ENCODE results near the gene TMEM219. TPM values are rescaled to one million over a fixed set of nuclear protein-coding genes. Genes with fewer than 3 reads are reported as not detected.

The TMEM219 gene, protein sequence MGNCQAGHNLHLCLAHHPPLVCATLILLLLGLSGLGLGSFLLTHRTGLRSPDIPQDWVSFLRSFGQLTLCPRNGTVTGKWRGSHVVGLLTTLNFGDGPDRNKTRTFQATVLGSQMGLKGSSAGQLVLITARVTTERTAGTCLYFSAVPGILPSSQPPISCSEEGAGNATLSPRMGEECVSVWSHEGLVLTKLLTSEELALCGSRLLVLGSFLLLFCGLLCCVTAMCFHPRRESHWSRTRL
- 76.7 TPM for total RNA-seq
- 100 to 1,000 TPM; 193 to 261 (median 221) TPM for polyA plus RNA-seq

DNA sequence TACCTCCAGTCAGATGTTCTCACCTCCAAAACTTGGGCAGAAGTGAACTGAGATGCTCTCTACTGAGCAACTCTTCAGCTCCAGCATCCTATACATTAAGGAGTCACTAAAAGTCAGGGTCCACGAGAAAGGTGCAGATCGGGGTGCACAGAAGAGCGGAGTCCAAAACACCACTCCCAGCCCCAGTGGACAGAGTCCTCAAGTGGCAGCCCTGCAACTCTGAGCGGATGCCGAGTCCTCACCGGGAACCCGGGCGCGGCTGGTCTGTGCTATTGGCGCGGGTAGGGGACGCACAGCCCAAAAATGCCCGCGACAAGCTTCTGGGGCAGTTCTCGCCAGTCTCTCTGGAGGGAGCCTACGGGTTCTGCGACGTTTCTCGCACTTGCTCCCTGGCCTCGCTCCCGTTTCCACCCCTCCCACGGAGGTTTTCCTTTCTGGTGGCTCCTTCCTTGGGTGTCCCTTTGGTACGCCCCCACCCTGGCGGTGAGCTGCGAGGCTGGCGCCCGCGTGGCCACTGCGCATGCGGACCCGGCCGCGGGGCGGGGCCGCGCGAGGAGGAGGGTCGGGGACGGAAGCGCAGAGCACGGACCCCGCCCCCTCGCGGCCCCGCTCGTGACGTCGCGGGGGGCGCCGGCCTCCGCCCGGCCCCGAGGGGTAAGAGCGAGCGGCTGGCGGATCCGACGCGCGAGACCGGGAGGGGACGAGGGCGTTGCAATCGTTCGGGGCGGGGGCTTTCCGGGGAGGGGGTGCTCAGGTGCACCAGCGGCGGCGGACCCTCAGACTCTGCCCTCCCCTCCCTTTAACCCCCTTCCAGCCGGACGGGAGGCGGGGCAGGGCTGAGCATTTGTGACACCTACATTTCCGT lies at the start of gene TMEM219:
Gene TMEM219, plus strand, starts transcription at position 601 of the 865 bp plus-strand sequence. CDS start 1,065 bp downstream, outside the sequence.
- Mint-ChIP-seq H3K36me3 (no peaks in the 10 kb centered on the region), H3K9me3 (no peaks in the 10 kb centered on the region), H3K27ac (peak within 1 kb of the TSS; percentile 77 to 97 (median 94)), H3K4me1 (peaks cover 9 to 30% (median 25%) of the 10 kb centered on the region in 4 donors), H3K27me3 (peaks cover 4% of the 10 kb centered on the region), H3K4me3 (peak within 1 kb of the TSS; percentile 91 to 96 (median 92))
- Histone ChIP-seq H3K36me3 (ENCODE audit: control insufficient read depth, insufficient read depth, low read length) (no peaks in the 10 kb centered on the region), H3K4me1 (ENCODE audit: control insufficient read depth, insufficient read depth, low read length, poor library complexity, severe bottlenecking) (peaks cover 23% of the 10 kb centered on the region), H3K27me3 (ENCODE audit: control insufficient read depth, insufficient read depth, low read length) (no peaks in the 10 kb centered on the region), H3K4me3 (ENCODE audit: low read depth, low read length) (peak within 1 kb of the TSS; percentile 94), H3K9me3 (ENCODE audit: control insufficient read depth in 2 of 2, low read length in 2 of 2) (no peaks in the 10 kb centered on the region), H3K27ac (ENCODE audit: insufficient read depth, low read length, poor library complexity, severe bottlenecking) (peak within 1 kb of the TSS; percentile 91)
- ATAC-seq (ENCODE audit: low read depth in 2 of 2) (peak; percentile 89 to 90), DNase-seq (peak; percentile 91 to 95 (median 93))

DNA sequence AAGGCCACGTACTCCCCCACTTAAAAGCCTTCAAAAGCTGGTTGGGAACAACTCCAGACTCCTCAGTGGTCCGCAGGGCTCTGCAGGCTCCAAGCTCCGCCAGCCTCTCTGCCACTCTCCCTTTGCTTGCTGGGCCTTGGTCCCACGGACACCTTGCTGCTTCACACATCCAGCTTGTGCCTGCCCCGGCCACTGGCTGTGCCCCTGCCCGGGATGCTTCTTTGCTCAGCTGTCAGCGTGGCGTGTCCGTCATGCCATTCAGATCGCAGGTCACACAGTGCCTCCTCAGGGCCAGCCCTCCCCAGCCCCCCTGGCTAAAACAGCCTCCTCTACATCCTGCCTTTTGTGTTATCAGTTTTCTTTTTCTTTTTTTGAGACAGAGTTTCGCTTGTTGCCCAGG lies 49.8 kb upstream of the TMEM219 start:
- peaks cover 0 to 9% (median 2%) of the 10 kb centered on the region in 4 donors for H3K4me1 Mint-ChIP-seq
- no peak overlapping the region for H3K4me3 ChIP-seq (ENCODE audit: low read depth, low read length)
- no peaks in the 10 kb centered on the region for H3K4me1 ChIP-seq (ENCODE audit: control insufficient read depth, insufficient read depth, low read length, poor library complexity, severe bottlenecking)
- peak overlapping the region in 1 of 3 donors; percentile 62 for H3K27ac Mint-ChIP-seq
- H3K27me3 ChIP-seq (ENCODE audit: control insufficient read depth, insufficient read depth, low read length), result no peaks in the 10 kb centered on the region
- peaks cover 31% of the 10 kb centered on the region for H3K36me3 Mint-ChIP-seq
- ATAC-seq (ENCODE audit: low read depth in 2 of 2) (no peak), DNase-seq (no peak)
- H3K9me3 Mint-ChIP-seq, result no peaks in the 10 kb centered on the region
- peaks cover 16% of the 10 kb centered on the region for H3K36me3 ChIP-seq (ENCODE audit: control insufficient read depth, insufficient read depth, low read length)
- H3K27me3 Mint-ChIP-seq, result no peaks in the 10 kb centered on the region
- no peak overlapping the region for H3K27ac ChIP-seq (ENCODE audit: insufficient read depth, low read length, poor library complexity, severe bottlenecking)
- no peaks in the 10 kb centered on the region for H3K9me3 ChIP-seq (ENCODE audit: control insufficient read depth in 2 of 2, low read length in 2 of 2)
- no peak overlapping the region for H3K4me3 Mint-ChIP-seq

DNA sequence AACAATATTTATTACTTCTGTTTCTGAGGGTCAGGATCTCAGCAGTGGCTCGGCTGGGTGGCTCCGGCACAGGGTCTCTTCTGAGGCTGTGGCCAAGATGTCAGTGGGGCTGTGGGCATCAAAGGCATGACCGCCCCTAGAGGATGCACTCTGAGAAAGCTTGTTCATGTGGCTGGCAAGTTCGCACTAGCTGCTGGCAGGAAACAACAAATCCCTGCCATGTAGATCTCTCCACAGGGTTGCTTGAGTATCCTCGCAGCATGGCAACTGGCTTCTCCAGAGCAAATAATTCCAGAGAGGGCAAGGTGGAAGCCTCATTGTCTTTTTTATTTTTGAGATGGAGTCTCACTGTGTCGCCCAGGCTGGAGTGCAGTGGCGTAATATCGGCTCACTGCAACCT lies 48.4 kb upstream of the TMEM219 start:
- H3K4me3 ChIP-seq (ENCODE audit: low read depth, low read length), result no peak overlapping the region
- Mint-ChIP-seq H3K4me3 (no peak overlapping the region), H3K36me3 (peaks cover 31% of the 10 kb centered on the region), H3K27ac (no peak overlapping the region), H3K9me3 (no peaks in the 10 kb centered on the region), H3K4me1 (peaks cover 0 to 9% (median 3%) of the 10 kb centered on the region in 4 donors), H3K27me3 (no peaks in the 10 kb centered on the region)
- peaks cover 20% of the 10 kb centered on the region for H3K36me3 ChIP-seq (ENCODE audit: control insufficient read depth, insufficient read depth, low read length)
- H3K27ac ChIP-seq (ENCODE audit: insufficient read depth, low read length, poor library complexity, severe bottlenecking), result no peak overlapping the region
- H3K9me3 ChIP-seq (ENCODE audit: control insufficient read depth in 2 of 2, low read length in 2 of 2), result no peaks in the 10 kb centered on the region
- no peaks in the 10 kb centered on the region for H3K4me1 ChIP-seq (ENCODE audit: control insufficient read depth, insufficient read depth, low read length, poor library complexity, severe bottlenecking)
- H3K27me3 ChIP-seq (ENCODE audit: control insufficient read depth, insufficient read depth, low read length), result no peaks in the 10 kb centered on the region
- DNase-seq (no peak), ATAC-seq (ENCODE audit: low read depth in 2 of 2) (no peak)

DNA sequence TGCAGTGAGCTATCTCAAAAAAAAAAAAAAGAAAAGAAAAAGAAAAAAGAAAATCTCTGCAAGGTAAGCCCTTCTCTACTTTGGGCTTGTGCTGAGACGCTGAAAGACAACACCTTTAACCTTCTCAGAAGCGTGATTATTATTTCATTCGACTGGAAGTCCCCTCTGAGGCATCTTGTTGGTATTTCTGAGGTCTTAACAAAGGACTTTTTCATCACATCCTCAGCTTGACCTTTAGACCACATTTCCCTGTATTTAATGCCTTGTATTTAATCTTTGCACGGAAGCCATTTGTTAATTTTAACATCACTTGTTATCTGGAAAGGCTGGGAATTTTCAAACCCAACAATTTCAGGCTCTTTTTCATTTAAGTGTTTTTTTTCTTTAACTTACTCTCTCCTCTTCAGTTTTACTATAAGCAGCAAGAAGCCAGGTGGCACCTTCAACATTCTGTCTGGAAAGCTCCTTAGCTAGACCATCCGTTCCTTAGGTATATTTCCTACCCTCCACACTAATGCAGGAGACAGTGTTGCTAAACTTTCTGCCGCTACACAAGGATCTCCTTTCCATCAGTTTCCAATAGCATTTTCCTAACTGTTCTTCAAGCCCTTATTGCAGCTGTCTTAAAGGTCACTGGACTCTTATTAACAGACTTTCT lies 46.2 kb upstream of the TMEM219 start:
- H3K36me3 Mint-ChIP-seq, result peaks cover 40% of the 10 kb centered on the region
- H3K27ac ChIP-seq (ENCODE audit: insufficient read depth, low read length, poor library complexity, severe bottlenecking), result no peak overlapping the region
- H3K4me1 Mint-ChIP-seq, result peaks cover 5 to 14% (median 6%) of the 10 kb centered on the region in 4 donors
- H3K9me3 ChIP-seq (ENCODE audit: control insufficient read depth in 2 of 2, low read length in 2 of 2), result no peaks in the 10 kb centered on the region
- peak overlapping the region in 2 of 3 donors; percentile 52 to 65 for H3K27ac Mint-ChIP-seq
- H3K4me3 Mint-ChIP-seq, result no peak overlapping the region
- H3K4me3 ChIP-seq (ENCODE audit: low read depth, low read length), result no peak overlapping the region
- no peaks in the 10 kb centered on the region for H3K27me3 ChIP-seq (ENCODE audit: control insufficient read depth, insufficient read depth, low read length)
- no peaks in the 10 kb centered on the region for H3K9me3 Mint-ChIP-seq
- ATAC-seq (ENCODE audit: low read depth in 2 of 2) (no peak), DNase-seq (no peak)
- H3K4me1 ChIP-seq (ENCODE audit: control insufficient read depth, insufficient read depth, low read length, poor library complexity, severe bottlenecking), result no peaks in the 10 kb centered on the region
- peaks cover 37% of the 10 kb centered on the region for H3K36me3 ChIP-seq (ENCODE audit: control insufficient read depth, insufficient read depth, low read length)
- H3K27me3 Mint-ChIP-seq, result no peaks in the 10 kb centered on the region

DNA sequence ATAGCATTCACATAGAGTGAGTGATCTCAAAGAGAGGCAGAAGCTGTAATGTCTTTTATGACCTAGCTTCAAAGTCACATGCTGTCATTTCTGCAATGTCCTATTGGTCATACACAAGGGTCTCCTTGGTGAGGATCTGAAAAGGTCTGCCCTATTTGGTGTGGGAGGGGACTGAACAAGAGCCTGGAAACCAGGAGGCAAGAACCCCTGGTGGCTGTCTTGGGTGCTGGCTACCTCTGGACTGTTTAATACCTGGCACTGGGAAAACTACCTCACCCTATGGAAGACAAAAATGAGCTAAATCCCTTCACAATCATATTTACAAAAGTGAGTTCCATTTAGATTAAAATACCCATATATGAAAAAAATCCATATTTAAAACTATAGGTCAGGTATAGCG lies 44.9 kb upstream of the TMEM219 start:
- ATAC-seq (ENCODE audit: low read depth in 2 of 2) (no peak), DNase-seq (no peak)
- H3K4me3 Mint-ChIP-seq, result no peak overlapping the region
- no peak overlapping the region for H3K4me3 ChIP-seq (ENCODE audit: low read depth, low read length)
- H3K9me3 ChIP-seq (ENCODE audit: control insufficient read depth in 2 of 2, low read length in 2 of 2), result no peaks in the 10 kb centered on the region
- no peak overlapping the region for H3K27ac Mint-ChIP-seq
- H3K27ac ChIP-seq (ENCODE audit: insufficient read depth, low read length, poor library complexity, severe bottlenecking), result no peak overlapping the region
- no peaks in the 10 kb centered on the region for H3K27me3 Mint-ChIP-seq
- H3K4me1 ChIP-seq (ENCODE audit: control insufficient read depth, insufficient read depth, low read length, poor library complexity, severe bottlenecking), result no peaks in the 10 kb centered on the region
- H3K36me3 Mint-ChIP-seq, result peaks cover 45% of the 10 kb centered on the region
- no peaks in the 10 kb centered on the region for H3K27me3 ChIP-seq (ENCODE audit: control insufficient read depth, insufficient read depth, low read length)
- H3K36me3 ChIP-seq (ENCODE audit: control insufficient read depth, insufficient read depth, low read length), result peaks cover 47% of the 10 kb centered on the region
- H3K4me1 Mint-ChIP-seq, result peaks cover 12 to 21% (median 13%) of the 10 kb centered on the region in 4 donors
- H3K9me3 Mint-ChIP-seq, result no peaks in the 10 kb centered on the region

DNA sequence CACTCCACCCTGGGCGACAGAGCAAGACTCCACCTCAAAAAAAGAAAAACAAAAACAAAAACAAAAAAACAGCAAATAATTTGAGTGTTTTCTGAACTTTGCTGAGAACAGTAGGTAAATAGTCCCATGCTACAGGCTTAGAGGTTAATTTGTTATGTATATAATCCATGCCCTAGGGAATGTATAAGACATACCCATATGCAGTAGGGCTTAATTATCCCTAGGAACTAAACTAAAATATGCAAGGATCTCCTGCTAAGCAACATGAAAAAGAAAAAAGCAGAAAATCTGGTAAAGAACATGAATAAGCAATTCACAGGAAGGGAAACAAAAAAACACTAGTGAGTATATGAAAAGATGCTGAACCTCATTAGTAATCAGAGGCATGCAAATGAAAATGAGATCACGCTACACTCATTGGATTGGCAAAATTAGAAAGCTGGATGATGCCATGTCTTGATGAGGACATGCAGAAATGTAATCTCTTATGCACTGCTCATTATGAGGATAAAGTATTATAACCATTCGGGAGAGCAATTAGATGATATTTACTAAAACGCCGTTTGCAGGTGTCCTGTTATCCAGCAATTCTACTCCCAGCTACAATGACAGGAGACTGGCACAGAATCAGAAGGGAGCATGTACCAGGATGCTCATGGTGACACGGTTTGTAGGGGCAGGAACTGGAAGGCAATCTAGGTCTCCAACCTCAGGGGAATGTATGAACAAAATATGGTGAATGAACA lies 41.4 kb upstream of the TMEM219 start:
- no peak overlapping the region for H3K27ac ChIP-seq (ENCODE audit: insufficient read depth, low read length, poor library complexity, severe bottlenecking)
- peaks cover 35% of the 10 kb centered on the region for H3K36me3 Mint-ChIP-seq
- H3K27me3 Mint-ChIP-seq, result no peaks in the 10 kb centered on the region
- ATAC-seq (ENCODE audit: low read depth in 2 of 2) (no peak), DNase-seq (no peak)
- peak overlapping the region in 2 of 3 donors; percentile 2 for H3K27ac Mint-ChIP-seq
- no peak overlapping the region for H3K4me3 ChIP-seq (ENCODE audit: low read depth, low read length)
- H3K27me3 ChIP-seq (ENCODE audit: control insufficient read depth, insufficient read depth, low read length), result no peaks in the 10 kb centered on the region
- no peaks in the 10 kb centered on the region for H3K9me3 ChIP-seq (ENCODE audit: control insufficient read depth in 2 of 2, low read length in 2 of 2)
- H3K4me1 ChIP-seq (ENCODE audit: control insufficient read depth, insufficient read depth, low read length, poor library complexity, severe bottlenecking), result peaks cover 17% of the 10 kb centered on the region
- H3K4me1 Mint-ChIP-seq, result peaks cover 14 to 37% (median 32%) of the 10 kb centered on the region in 4 donors
- H3K4me3 Mint-ChIP-seq, result peak overlapping the region in 1 of 4 donors; percentile 11
- no peaks in the 10 kb centered on the region for H3K9me3 Mint-ChIP-seq
- H3K36me3 ChIP-seq (ENCODE audit: control insufficient read depth, insufficient read depth, low read length), result peaks cover 53% of the 10 kb centered on the region

DNA sequence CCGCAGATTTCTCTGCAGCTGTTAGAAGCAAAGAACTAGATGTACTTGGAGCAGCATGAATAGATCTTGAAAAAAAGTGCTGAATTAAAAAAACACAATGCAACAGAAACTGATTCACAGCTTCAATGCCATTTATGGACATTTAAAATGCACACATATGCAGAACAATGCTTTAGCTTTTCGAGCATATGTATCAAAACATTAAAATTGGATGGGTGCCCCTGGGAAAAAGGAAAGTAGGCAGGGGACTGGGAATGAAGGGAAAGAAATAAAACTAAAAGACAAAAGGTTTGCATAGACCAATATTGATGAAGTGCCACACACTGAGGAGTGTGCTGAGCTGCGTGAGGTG lies 40.9 kb upstream of the TMEM219 start:
- H3K9me3 ChIP-seq (ENCODE audit: control insufficient read depth in 2 of 2, low read length in 2 of 2), result no peaks in the 10 kb centered on the region
- H3K36me3 ChIP-seq (ENCODE audit: control insufficient read depth, insufficient read depth, low read length), result peaks cover 53% of the 10 kb centered on the region
- Mint-ChIP-seq H3K36me3 (peaks cover 30% of the 10 kb centered on the region), H3K4me1 (peaks cover 14 to 39% (median 30%) of the 10 kb centered on the region in 4 donors), H3K27me3 (no peaks in the 10 kb centered on the region), H3K27ac (peak overlapping the region in 2 of 3 donors; percentile 2 to 40), H3K9me3 (no peaks in the 10 kb centered on the region), H3K4me3 (peak overlapping the region in 2 of 4 donors; percentile 11 to 66)
- H3K4me3 ChIP-seq (ENCODE audit: low read depth, low read length), result no peak overlapping the region
- H3K27ac ChIP-seq (ENCODE audit: insufficient read depth, low read length, poor library complexity, severe bottlenecking), result no peak overlapping the region
- no peaks in the 10 kb centered on the region for H3K27me3 ChIP-seq (ENCODE audit: control insufficient read depth, insufficient read depth, low read length)
- ATAC-seq (ENCODE audit: low read depth in 2 of 2) (no peak), DNase-seq (no peak)
- peaks cover 18% of the 10 kb centered on the region for H3K4me1 ChIP-seq (ENCODE audit: control insufficient read depth, insufficient read depth, low read length, poor library complexity, severe bottlenecking)

Data from CD4-positive, CD25-positive, alpha-beta regulatory T cell (primary cell).